ENCODE data around the gene BCL10. TPM values are rescaled to one million over a fixed set of nuclear protein-coding genes. Genes with fewer than 3 reads are reported as not detected.

Gene BCL10
- total RNA-seq, 1 experiment from 2014 or later = 33.8 TPM

GRCh38 chr1:85262985-85263384 is 13.4 kb downstream of the BCL10 start:
- no peak overlapping the region for H3K4me2 ChIP-seq (ENCODE audit: low read length)
- no peak overlapping the region for H3K4me3 ChIP-seq (replicated peaks in 1 of 2; ENCODE audit: low read depth in 1 of 2, low read length in 2 of 2)
- H3K9me2 ChIP-seq (ENCODE audit: insufficient read depth) = no peaks in the 10 kb centered on the region
- H3K27me3 ChIP-seq (ENCODE audit: insufficient read depth, low read length) = no peaks in the 10 kb centered on the region
- no peak overlapping the region for H2AFZ ChIP-seq (ENCODE audit: low read depth, low read length, poor library complexity, severe bottlenecking)
- ChIA-PET POLR2A (no interaction called here), CTCF (interaction anchor here (2.5 kb wide), 1 partner anchor 8 kb away, joined by 8 read pairs; no protein-coding TSS in a partner anchor), RAD21 (ENCODE audit: low non-redundant PET in 1 of 2, low total read pairs in 2 of 2, uncharacterized antibody in 2 of 2, unreplicated experiment in 2 of 2) (no interaction called here)
- peaks cover 0 to 6% of the 10 kb centered on the region in 2 experiments; a peak in 1 of 4 replicates for H3K9me3 ChIP-seq (ENCODE audit: control insufficient read depth in 1 of 2, insufficient read depth in 1 of 2, low read depth in 1 of 2, low read length in 2 of 2)
- no peak overlapping the region for H3K9ac ChIP-seq (ENCODE audit: low read length)
- TF ChIP-seq, protein P1, sequence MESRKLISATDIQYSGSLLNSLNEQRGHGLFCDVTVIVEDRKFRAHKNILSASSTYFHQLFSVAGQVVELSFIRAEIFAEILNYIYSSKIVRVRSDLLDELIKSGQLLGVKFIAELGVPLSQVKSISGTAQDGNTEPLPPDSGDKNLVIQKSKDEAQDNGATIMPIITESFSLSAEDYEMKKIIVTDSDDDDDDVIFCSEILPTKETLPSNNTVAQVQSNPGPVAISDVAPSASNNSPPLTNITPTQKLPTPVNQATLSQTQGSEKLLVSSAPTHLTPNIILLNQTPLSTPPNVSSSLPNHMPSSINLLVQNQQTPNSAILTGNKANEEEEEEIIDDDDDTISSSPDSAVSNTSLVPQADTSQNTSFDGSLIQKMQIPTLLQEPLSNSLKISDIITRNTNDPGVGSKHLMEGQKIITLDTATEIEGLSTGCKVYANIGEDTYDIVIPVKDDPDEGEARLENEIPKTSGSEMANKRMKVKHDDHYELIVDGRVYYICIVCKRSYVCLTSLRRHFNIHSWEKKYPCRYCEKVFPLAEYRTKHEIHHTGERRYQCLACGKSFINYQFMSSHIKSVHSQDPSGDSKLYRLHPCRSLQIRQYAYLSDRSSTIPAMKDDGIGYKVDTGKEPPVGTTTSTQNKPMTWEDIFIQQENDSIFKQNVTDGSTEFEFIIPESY (IDR thresholded peaks at IDR 0.05; ENCODE audit: extremely low read depth, insufficient replicate concordance, low read length) = no peak
- TF ChIP-seq ATF3 (IDR thresholded peaks at IDR 0.05) (no peak), ELF1 (IDR thresholded peaks at IDR 0.05; ENCODE audit: borderline replicate concordance, low read depth) (no peak), POLR2A (IDR thresholded peaks at IDR 0.05; ENCODE audit: borderline replicate concordance, extremely low read depth, insufficient read depth, insufficient read length) (no peak), REST (IDR thresholded peaks at IDR 0.05; ENCODE audit: low read depth) (no peak), ZFX (IDR thresholded peaks at IDR 0.05) (no peak), EZH2phosphoT487 (IDR thresholded peaks at IDR 0.05; ENCODE audit: borderline replicate concordance) (no peak)
- TF ChIP-seq, protein P2, sequence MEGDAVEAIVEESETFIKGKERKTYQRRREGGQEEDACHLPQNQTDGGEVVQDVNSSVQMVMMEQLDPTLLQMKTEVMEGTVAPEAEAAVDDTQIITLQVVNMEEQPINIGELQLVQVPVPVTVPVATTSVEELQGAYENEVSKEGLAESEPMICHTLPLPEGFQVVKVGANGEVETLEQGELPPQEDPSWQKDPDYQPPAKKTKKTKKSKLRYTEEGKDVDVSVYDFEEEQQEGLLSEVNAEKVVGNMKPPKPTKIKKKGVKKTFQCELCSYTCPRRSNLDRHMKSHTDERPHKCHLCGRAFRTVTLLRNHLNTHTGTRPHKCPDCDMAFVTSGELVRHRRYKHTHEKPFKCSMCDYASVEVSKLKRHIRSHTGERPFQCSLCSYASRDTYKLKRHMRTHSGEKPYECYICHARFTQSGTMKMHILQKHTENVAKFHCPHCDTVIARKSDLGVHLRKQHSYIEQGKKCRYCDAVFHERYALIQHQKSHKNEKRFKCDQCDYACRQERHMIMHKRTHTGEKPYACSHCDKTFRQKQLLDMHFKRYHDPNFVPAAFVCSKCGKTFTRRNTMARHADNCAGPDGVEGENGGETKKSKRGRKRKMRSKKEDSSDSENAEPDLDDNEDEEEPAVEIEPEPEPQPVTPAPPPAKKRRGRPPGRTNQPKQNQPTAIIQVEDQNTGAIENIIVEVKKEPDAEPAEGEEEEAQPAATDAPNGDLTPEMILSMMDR (IDR thresholded peaks at IDR 0.05 in 2 of 3, conservative IDR thresholded peaks at IDR 0.05 in 1 of 3; ENCODE audit: borderline replicate concordance in 1 of 3, insufficient read depth in 1 of 3, low read depth in 2 of 3, low read length in 2 of 3) = no peak
- DNase-seq (ENCODE audit: low read depth, low spot score) (no peak), ATAC-seq (no peak)
- peaks cover 15% of the 10 kb centered on the region for H3K79me2 ChIP-seq (ENCODE audit: insufficient read depth, low read length)
- BruUV-seq (replicated peaks) = no TSS peak
- no peaks in the 10 kb centered on the region for H4K20me1 ChIP-seq (ENCODE audit: insufficient read depth)
- H3K27ac ChIP-seq (ENCODE audit: low read depth, low read length) = no peak overlapping the region
- intact Hi-C loops (cut with micrococcal nuclease) = no loop called here
- H3K4me1 ChIP-seq (ENCODE audit: control insufficient read depth in 1 of 2, insufficient read depth in 2 of 2, low read length in 2 of 2) = peaks cover 7 to 21% of the 10 kb centered on the region in 2 experiments; a peak in 3 of 4 replicates
- H3K36me3 ChIP-seq (ENCODE audit: control insufficient read depth in 1 of 2, insufficient read depth in 2 of 2, low read length in 2 of 2) = peaks cover 17 to 24% of the 10 kb centered on the region in 2 experiments; a peak in 3 of 4 replicates

Data from HCT116 (cell line).